AG04450 (cell line): Measurements from ENCODE around the gene EML6. TPM values are rescaled to one million over a fixed set of nuclear protein-coding genes. Genes with fewer than 3 reads are reported as not detected.

Experiments used
- CTCF ChIA-PET: fragments of 300-600, 350-600 bp; formaldehyde crosslinking; extraction: SDS; loops from one replicate; lab custom pipeline; 2022; ENCODE audit warnings: antibody characterized with exemption, inconsistent platforms; lab: Charles Lee
- POLR2A ChIA-PET: fragments of 350-600 bp; formaldehyde crosslinking; extraction: SDS; loops from one replicate; lab custom pipeline; 2021; ENCODE audit warnings: antibody characterized with exemption, inconsistent platforms; lab: Yijun Ruan, JAX
- DNase-seq: peaks from one replicate; pipeline ENCODE4 v3.0.0-alpha.2; 2011; ENCODE audit warnings: low read depth, low spot score
- H3K27ac ChIP-seq: one replicate; pipeline ENCODE4 v1.5.1; 2012; ENCODE audit warnings: low read depth, low read length, control low read depth
- H3K27me3 ChIP-seq: one replicate; pipeline ENCODE4 v1.6.0; 2012; ENCODE audit warnings: low read length; ENCODE audit not compliant: control insufficient read depth, insufficient read depth
- H3K4me3 ChIP-seq: 2 replicates; pipeline ENCODE4 v1.5.1; 2011; ENCODE audit warnings: mild to moderate bottlenecking, low read depth, low read length, control low read depth
- H3K9me3 ChIP-seq: 2 replicates; pipeline ENCODE4 v1.5.1; 2012; ENCODE audit warnings: low read length; ENCODE audit not compliant: control insufficient read depth, insufficient read depth
- polyA plus RNA-seq: library from polyadenylated mRNA; depleted of rRNA; stranded (reverse); fragments of >200 nt; gene quantifications from 2 replicates; pipeline ENCODE4 v1.2.3, GENCODE V29; 2011
- TF ChIP-seq, protein P1 (sequence below): IDR thresholded peaks from 2 replicates; pipeline ENCODE4 v1.5.1; 2011; ENCODE audit warnings: low read depth, low read length, control low read depth, inconsistent platforms

Gene EML6
- polyA plus RNA-seq, 1 experiment = 0.30 TPM

DNA sequence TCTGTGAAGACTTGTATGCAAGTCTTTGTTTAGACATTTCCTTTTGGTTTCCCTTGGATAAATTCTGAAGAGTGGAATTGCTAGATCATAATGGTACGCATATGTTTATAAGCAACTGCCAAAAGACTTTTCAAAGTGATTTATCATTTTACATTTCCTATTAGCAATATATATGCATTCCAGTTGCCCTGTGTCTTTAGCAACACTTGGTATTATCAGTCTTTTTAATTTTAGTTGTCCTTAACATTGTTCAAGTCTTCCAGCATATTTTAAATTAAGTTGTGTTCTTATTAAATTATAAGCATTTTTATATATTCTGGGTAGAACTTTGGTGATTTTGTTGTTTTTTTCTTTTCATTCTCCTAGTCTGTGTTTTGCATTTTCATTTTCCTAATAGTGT is 81.8 kb downstream of the EML6 start:
- H3K27ac ChIP-seq = no peak overlapping the region
- ChIA-PET POLR2A (no interaction called here), CTCF (no interaction called here)
- no peak overlapping the region for H3K4me3 ChIP-seq
- DNase-seq = no peak
- H3K27me3 ChIP-seq = peaks cover 16% of the 10 kb centered on the region
- no peaks in the 10 kb centered on the region for H3K9me3 ChIP-seq
- TF ChIP-seq, protein P1, sequence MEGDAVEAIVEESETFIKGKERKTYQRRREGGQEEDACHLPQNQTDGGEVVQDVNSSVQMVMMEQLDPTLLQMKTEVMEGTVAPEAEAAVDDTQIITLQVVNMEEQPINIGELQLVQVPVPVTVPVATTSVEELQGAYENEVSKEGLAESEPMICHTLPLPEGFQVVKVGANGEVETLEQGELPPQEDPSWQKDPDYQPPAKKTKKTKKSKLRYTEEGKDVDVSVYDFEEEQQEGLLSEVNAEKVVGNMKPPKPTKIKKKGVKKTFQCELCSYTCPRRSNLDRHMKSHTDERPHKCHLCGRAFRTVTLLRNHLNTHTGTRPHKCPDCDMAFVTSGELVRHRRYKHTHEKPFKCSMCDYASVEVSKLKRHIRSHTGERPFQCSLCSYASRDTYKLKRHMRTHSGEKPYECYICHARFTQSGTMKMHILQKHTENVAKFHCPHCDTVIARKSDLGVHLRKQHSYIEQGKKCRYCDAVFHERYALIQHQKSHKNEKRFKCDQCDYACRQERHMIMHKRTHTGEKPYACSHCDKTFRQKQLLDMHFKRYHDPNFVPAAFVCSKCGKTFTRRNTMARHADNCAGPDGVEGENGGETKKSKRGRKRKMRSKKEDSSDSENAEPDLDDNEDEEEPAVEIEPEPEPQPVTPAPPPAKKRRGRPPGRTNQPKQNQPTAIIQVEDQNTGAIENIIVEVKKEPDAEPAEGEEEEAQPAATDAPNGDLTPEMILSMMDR = no peak

DNA sequence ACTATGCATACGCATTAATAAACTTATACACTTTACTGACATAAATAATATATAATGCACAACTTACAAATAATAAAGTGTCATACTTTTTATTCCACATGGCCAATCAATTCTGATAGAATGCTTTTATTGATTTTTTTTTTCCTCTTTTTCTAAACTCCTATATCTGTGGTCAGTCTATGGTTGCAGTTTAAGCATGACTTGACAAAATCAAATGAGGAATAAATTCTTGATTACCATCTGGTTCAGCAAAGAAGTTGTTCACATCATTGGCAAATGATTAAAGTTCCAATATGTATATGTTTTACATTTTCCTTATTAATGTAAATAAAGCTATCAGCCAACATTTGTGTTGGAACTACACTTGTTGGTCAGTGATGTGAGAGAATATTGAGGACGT is 83.5 kb downstream of the EML6 start:
- CTCF ChIA-PET = no interaction called here
- Histone ChIP-seq H3K4me3 (no peak overlapping the region), H3K27me3 (peaks cover 20% of the 10 kb centered on the region), H3K27ac (no peak overlapping the region), H3K9me3 (no peaks in the 10 kb centered on the region)
- DNase-seq = no peak
- TF ChIP-seq, protein P1 = no peak
- POLR2A ChIA-PET = no interaction called here

DNA sequence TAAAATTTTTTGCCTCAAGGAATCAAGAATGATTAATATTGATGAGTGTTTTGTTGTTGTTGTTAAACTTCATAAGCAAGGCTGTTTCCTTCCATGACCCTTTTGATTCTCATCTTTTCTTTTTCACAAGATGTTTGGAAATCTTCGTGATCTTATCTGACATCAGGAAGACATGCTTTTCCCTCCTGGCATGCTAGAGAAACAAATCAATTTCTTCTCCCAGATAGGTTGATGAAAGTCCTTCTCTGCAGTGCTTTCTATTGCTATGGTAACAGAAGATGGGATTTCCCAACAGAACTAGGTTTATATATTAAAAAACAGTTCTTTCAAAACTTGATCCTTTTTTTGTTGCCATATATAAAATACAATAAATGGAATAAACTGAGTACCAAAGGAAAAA is 85.2 kb downstream of the EML6 start:
- TF ChIP-seq, protein P1 = no peak
- Histone ChIP-seq H3K27me3 (peaks cover 17% of the 10 kb centered on the region), H3K27ac (no peak overlapping the region), H3K4me3 (no peak overlapping the region), H3K9me3 (no peaks in the 10 kb centered on the region)
- ChIA-PET CTCF (no interaction called here), POLR2A (no interaction called here)
- no peak for DNase-seq

DNA sequence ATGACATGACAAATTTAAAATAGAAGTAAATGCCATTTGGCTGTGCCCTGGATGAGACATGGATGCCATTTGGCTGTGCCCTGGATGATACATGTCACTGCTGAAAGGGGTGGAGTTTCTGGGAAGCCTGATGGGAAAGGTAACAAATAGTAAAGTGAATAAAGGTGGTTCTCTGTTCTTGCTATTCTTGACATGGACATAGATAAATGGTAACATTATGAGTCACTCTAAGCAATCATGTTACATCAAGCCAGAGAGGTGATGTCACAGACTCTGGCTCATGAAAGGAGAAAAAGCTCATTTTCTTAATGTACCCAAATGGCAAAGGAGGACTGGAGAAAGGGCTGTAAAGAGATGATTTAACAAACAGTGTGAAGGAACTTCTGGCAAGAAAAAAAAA is 86.4 kb downstream of the EML6 start:
- H3K4me3 ChIP-seq = no peak overlapping the region
- DNase-seq = no peak
- peaks cover 19% of the 10 kb centered on the region for H3K27me3 ChIP-seq
- ChIA-PET POLR2A (no interaction called here), CTCF (no interaction called here)
- TF ChIP-seq, protein P1 = no peak
- H3K9me3 ChIP-seq = no peaks in the 10 kb centered on the region
- no peak overlapping the region for H3K27ac ChIP-seq

DNA sequence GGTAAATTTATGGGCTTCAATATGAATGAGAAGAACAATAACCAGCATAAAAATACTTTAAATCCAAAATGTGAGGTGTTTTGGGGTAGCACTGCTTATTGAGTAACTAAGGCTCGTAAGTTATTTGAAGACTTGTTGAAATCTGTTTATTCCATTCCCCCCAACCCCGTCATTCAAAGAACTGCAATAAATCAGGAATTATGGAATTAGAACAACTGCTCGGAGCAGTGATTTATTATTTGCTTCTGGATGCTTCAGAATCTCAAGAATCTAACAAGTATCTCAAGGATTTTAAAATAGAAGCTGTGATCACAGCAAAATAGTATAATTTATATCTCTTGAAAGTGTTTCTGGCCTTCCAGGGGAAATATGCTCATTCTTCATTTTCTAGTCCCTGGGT is 86.8 kb downstream of the EML6 start:
- CTCF ChIA-PET = no interaction called here
- TF ChIP-seq, protein P1 = no peak
- H3K27ac ChIP-seq = no peak overlapping the region
- no peak overlapping the region for H3K4me3 ChIP-seq
- no peak for DNase-seq
- H3K27me3 ChIP-seq = peaks cover 19% of the 10 kb centered on the region
- POLR2A ChIA-PET = no interaction called here
- H3K9me3 ChIP-seq = no peaks in the 10 kb centered on the region
